B cell (primary cell): ENCODE measurements around the gene EFNA5. TPM values are rescaled to one million over a fixed set of nuclear protein-coding genes. Genes with fewer than 3 reads are reported as not detected.

Experiments
- ATAC-seq: fragments of 200-7000 bp; cut with Tn5 transposase; one replicate; pipeline ENCODE4 v1.10.0; 2021; ENCODE audit warnings: low read depth, mild to moderate bottlenecking, moderate number of reproducible peaks, moderate library complexity
- CTCF ChIA-PET: fragments of 350-600 bp; sonication (Branson Sonifier 250); formaldehyde crosslinking; loops from one replicate; lab custom pipeline; 2021; ENCODE audit warnings: antibody characterized with exemption, inconsistent platforms; lab: Charles Lee
- POLR2A ChIA-PET: fragments of 350-600 bp; sonication (Branson Sonifier 250); formaldehyde crosslinking; loops from one replicate; lab custom pipeline; 2021; ENCODE audit warnings: antibody characterized with exemption; lab: Charles Lee
- DNase-seq: peaks from one replicate; pipeline ENCODE4 v3.0.0; 2013
- H2AFZ ChIP-seq: 2 replicates; pipeline ENCODE4 v1.6.1; 2012; ENCODE audit warnings: mild to moderate bottlenecking, low read depth, low read length; ENCODE audit not compliant: insufficient read depth, poor library complexity, severe bottlenecking
- H3K27ac ChIP-seq, 2 donors: 1 replicate in 1 of 2; 2 replicates in 1 of 2; pipeline ENCODE4 v1.5.1; 2012 to 2013; ENCODE audit warnings: low read length in 2 of 2, mild to moderate bottlenecking in 2 of 2, moderate library complexity in 1 of 2
- H3K27me3 ChIP-seq, 4 experiments: fragments of 200-600 bp in 1 of 4; sonication (generic) in 1 of 4; replicated peaks in 1 of 4; 1 replicate in 2 of 4; 2 replicates in 2 of 4; pipeline versions ENCODE4 v1.6.1 to v1.7.0; 2013 to 2016; ENCODE audit warnings: low read length in 3 of 4, mild to moderate bottlenecking in 2 of 4, mixed read lengths in 1 of 4, moderate library complexity in 1 of 4; ENCODE audit not compliant: insufficient read depth in 4 of 4, control insufficient read depth in 3 of 4; ENCODE audit errors: control extremely low read depth in 1 of 4
- H3K36me3 ChIP-seq, 2 experiments: replicated peaks in 1 of 2; 1 replicate in 1 of 2; 2 replicates in 1 of 2; pipeline versions ENCODE4 v1.6.1 to v1.7.1; 2013; ENCODE audit warnings: low read length in 1 of 2; ENCODE audit not compliant: insufficient read depth in 2 of 2, control insufficient read depth in 1 of 2; ENCODE audit errors: control extremely low read depth in 1 of 2, extremely low read depth in 1 of 2
- H3K4me1 ChIP-seq, 2 donors: fragments of 200-600 bp in 1 of 2; sonication (generic) in 1 of 2; 1 replicate in 1 of 2; 2 replicates in 1 of 2; pipeline versions ENCODE4 v1.5.1 to v1.6.1; 2013 to 2017; ENCODE audit warnings: low read length in 2 of 2; ENCODE audit not compliant: control insufficient read depth in 2 of 2, insufficient read depth in 2 of 2
- H3K4me2 ChIP-seq: replicated peaks from 2 replicates; pipeline ENCODE3; 2012; ENCODE audit warnings: mild to moderate bottlenecking, low read depth, low read length; ENCODE audit not compliant: poor library complexity, severe bottlenecking
- H3K4me3 ChIP-seq, 5 experiments: fragments of 200-600 bp in 1 of 5; sonication (generic) in 1 of 5; 1 replicate in 3 of 5; 2 replicates in 2 of 5; pipeline versions ENCODE4 v1.5.1 to v1.7.0; 2011 to 2016; ENCODE audit warnings: low read length in 4 of 5, mild to moderate bottlenecking in 4 of 5, low read depth in 2 of 5, control low read depth in 1 of 5, moderate library complexity in 1 of 5; ENCODE audit not compliant: insufficient read depth in 1 of 5; ENCODE audit errors: control extremely low read depth in 1 of 5, extremely low read depth in 1 of 5
- H3K79me2 ChIP-seq: fragments of 200-600 bp; sonication (generic); one replicate; pipeline ENCODE4 v1.6.0; 2016; ENCODE audit warnings: low read length; ENCODE audit not compliant: control insufficient read depth, insufficient read depth
- H3K9ac ChIP-seq: fragments of 200-600 bp; sonication (generic); 2 replicates; pipeline ENCODE4 v1.6.1; 2017; ENCODE audit warnings: mild to moderate bottlenecking, low read length, moderate library complexity
- H3K9me3 ChIP-seq, 3 donors: one replicate each; pipeline versions ENCODE4 v1.6.1 to v1.7.1; 2013; ENCODE audit warnings: low read length in 2 of 3; ENCODE audit not compliant: control insufficient read depth in 2 of 3, insufficient read depth in 1 of 3; ENCODE audit errors: control extremely low read depth in 1 of 3
- H4K20me1 ChIP-seq: 2 replicates; pipeline ENCODE4 v1.6.0; 2012; ENCODE audit warnings: mild to moderate bottlenecking, low read length; ENCODE audit not compliant: insufficient read depth, control insufficient read depth, poor library complexity, severe bottlenecking
- H3K27ac Mint-ChIP-seq: one replicate; pipeline ENCODE4 v1.8.0; 2021; ENCODE audit warnings: mixed read lengths
- H3K27me3 Mint-ChIP-seq: one replicate; pipeline ENCODE4 v1.8.0; 2021; ENCODE audit warnings: mixed read lengths
- H3K4me1 Mint-ChIP-seq: one replicate; pipeline ENCODE4 v1.8.0; 2021; ENCODE audit warnings: mixed read lengths
- H3K4me3 Mint-ChIP-seq: one replicate; pipeline ENCODE4 v1.8.0; 2021; ENCODE audit warnings: mixed read lengths
- H3K9me3 Mint-ChIP-seq: one replicate; pipeline ENCODE4 v1.8.0; 2022; ENCODE audit warnings: mixed read lengths; ENCODE audit not compliant: insufficient read depth
- CTCF ChIP-seq: fragments of 200-600 bp; IDR thresholded peaks from one replicate; pipeline ENCODE4 v1.8.0; 2022; ENCODE audit warnings: antibody characterized with exemption, mild to moderate bottlenecking
- EZH2 ChIP-seq: IDR thresholded peaks from 2 replicates; pipeline ENCODE4 v1.6.1; 2012; ENCODE audit warnings: borderline replicate concordance, low read depth, mild to moderate bottlenecking, moderate library complexity, low read length; ENCODE audit not compliant: insufficient read depth, poor library complexity, severe bottlenecking
- WGBS: methylation state at CpG from one replicate; pipeline ENCODE4 v1.1.5; 2013; ENCODE audit warnings: missing lambda C conversion rate; ENCODE audit not compliant: insufficient coverage; 5-methylcytosine and 5-hydroxymethylcytosine counted together
- intact Hi-C: fragments of 100-400 bp; cut with micrococcal nuclease; formaldehyde crosslinking; loops from one replicate; pipeline ENCODE4 v1.10.0; 2022
- polyA plus RNA-seq: library from polyadenylated mRNA; depleted of rRNA; stranded (reverse); fragments of >200 nt; gene quantifications from 2 replicates; pipeline ENCODE4 v1.2.3, GENCODE V29; 2012
- total RNA-seq, 2 donors: library from RNA; stranded (reverse); fragments of 120-200 nt in 1 of 2; gene quantifications; 1 replicate in 1 of 2; 2 replicates in 1 of 2; pipeline versions ENCODE4 v1.2.3 to v1.2.4, GENCODE V29; 2013 to 2022

Gene EFNA5
- total and polyA plus RNA-seq, 2 donors (not counting 1 experiment from before 2014, with no cell fraction given): not detected

GRCh38 chr5:107524111-107524510, 146.6 kb downstream of the EFNA5 start:
- H3K9ac ChIP-seq: no peak overlapping the region

GRCh38 chr5:107523029-107523680, 147.6 kb downstream of the EFNA5 start:
- no peak overlapping the region for H3K27ac Mint-ChIP-seq
- intact Hi-C loops: no loop called here
- ATAC-seq (no peak), DNase-seq (no peak)
- WGBS: 90% methylated on average over 3 of the region's 5 CpGs
- H3K9ac ChIP-seq: no peak overlapping the region
- ChIA-PET POLR2A (no interaction called here), CTCF (no interaction called here)
- H3K36me3 ChIP-seq: no peaks in the 10 kb centered on the region
- H4K20me1 ChIP-seq: no peaks in the 10 kb centered on the region
- H3K4me2 ChIP-seq: no peak overlapping the region
- no peaks in the 10 kb centered on the region for H3K9me3 ChIP-seq
- no peak overlapping the region for H2AFZ ChIP-seq
- H3K4me3 Mint-ChIP-seq: no peak overlapping the region
- H3K27ac ChIP-seq: no peak overlapping the region
- no peak overlapping the region for H3K4me3 ChIP-seq
- no peaks in the 10 kb centered on the region for H3K79me2 ChIP-seq
- H3K9me3 Mint-ChIP-seq: no peaks in the 10 kb centered on the region
- TF ChIP-seq CTCF (no peak), EZH2 (no peak)
- no peaks in the 10 kb centered on the region for H3K27me3 ChIP-seq
- H3K4me1 Mint-ChIP-seq: no peaks in the 10 kb centered on the region
- H3K4me1 ChIP-seq: no peaks in the 10 kb centered on the region
- no peaks in the 10 kb centered on the region for H3K27me3 Mint-ChIP-seq

More at GRCh38 chr5:107524111-107524510, 146.6 kb downstream of the EFNA5 start:
- H3K27me3 Mint-ChIP-seq: no peaks in the 10 kb centered on the region
- H3K4me2 ChIP-seq: no peak overlapping the region
- TF ChIP-seq CTCF (no peak), EZH2 (no peak)
- H3K4me1 ChIP-seq: no peaks in the 10 kb centered on the region
- intact Hi-C loops: no loop called here
- ATAC-seq (no peak), DNase-seq (no peak)
- 75% methylated on average over 2 of the region's 2 CpGs for WGBS
- H4K20me1 ChIP-seq: no peaks in the 10 kb centered on the region
- POLR2A ChIA-PET: no interaction called here
- no peak overlapping the region for H3K27ac ChIP-seq
- no peak overlapping the region for H3K4me3 ChIP-seq
- H3K79me2 ChIP-seq: no peaks in the 10 kb centered on the region
- H2AFZ ChIP-seq: no peak overlapping the region
- CTCF ChIA-PET: no interaction called here
- H3K27me3 ChIP-seq: no peaks in the 10 kb centered on the region
- no peaks in the 10 kb centered on the region for H3K9me3 Mint-ChIP-seq
- no peaks in the 10 kb centered on the region for H3K4me1 Mint-ChIP-seq
- H3K9me3 ChIP-seq: no peaks in the 10 kb centered on the region
- H3K4me3 Mint-ChIP-seq: no peak overlapping the region
- H3K27ac Mint-ChIP-seq: no peak overlapping the region
- no peaks in the 10 kb centered on the region for H3K36me3 ChIP-seq
